ENCODE data around the gene EIF2S3.

GRCh38 chrX:24100713-24101112 lies 46.0 kb downstream of the EIF2S3 start:
- TF ChIP-seq EZH2 (IDR thresholded peaks at IDR 0.05; ENCODE audit: borderline replicate concordance): no peak
- TF ChIP-seq CTCF (IDR thresholded peaks at IDR 0.05; ENCODE audit: poor library complexity): no peak
- TF ChIP-seq EZH2phosphoT487 (IDR thresholded peaks at IDR 0.05; ENCODE audit: low read depth, severe bottlenecking, unreplicated experiment): no peak
